Neuronal stem cell (in vitro differentiated cells): Measurements from ENCODE around the gene ZNF653.

Experiments used
- DNase-seq: peaks from one replicate; pipeline ENCODE4 v3.0.0-alpha.2; 2013; ENCODE audit warnings: low spot score
- H2AFZ ChIP-seq: one replicate; pipeline ENCODE4 v1.6.1; 2013; ENCODE audit warnings: mild to moderate bottlenecking, low read length, inconsistent platforms
- H2AK5ac ChIP-seq: 2 replicates; pipeline ENCODE4 v1.6.1; 2013; ENCODE audit warnings: low read depth, mild to moderate bottlenecking, inconsistent platforms, low read length, moderate library complexity, mixed read lengths
- H2BK120ac ChIP-seq: 2 replicates; pipeline ENCODE4 v1.6.1; 2013; ENCODE audit warnings: low read depth, mild to moderate bottlenecking, inconsistent platforms, low read length, moderate library complexity, mixed read lengths
- H2BK12ac ChIP-seq: one replicate; pipeline ENCODE4 v1.6.1; 2013; ENCODE audit warnings: low read length, inconsistent platforms
- H2BK15ac ChIP-seq: 2 replicates; pipeline ENCODE4 v1.6.1; 2013; ENCODE audit warnings: mild to moderate bottlenecking, low read length, inconsistent platforms, mixed read lengths
- H2BK5ac ChIP-seq: one replicate; pipeline ENCODE4 v1.6.1; 2013; ENCODE audit warnings: inconsistent platforms, mild to moderate bottlenecking, low read length, moderate library complexity
- H3K14ac ChIP-seq: one replicate; pipeline ENCODE4 v1.6.1; 2013; ENCODE audit warnings: low read length, inconsistent platforms
- H3K18ac ChIP-seq: 2 replicates; pipeline ENCODE4 v1.6.1; 2013; ENCODE audit warnings: low read length, inconsistent platforms
- H3K23ac ChIP-seq: 2 replicates; pipeline ENCODE4 v1.6.1; 2013; ENCODE audit warnings: low read depth, mild to moderate bottlenecking, mixed read lengths, low read length, inconsistent platforms; ENCODE audit not compliant: poor library complexity
- H3K27ac ChIP-seq: replicated peaks from 3 replicates; pipeline ENCODE4 v1.5.1; 2013; ENCODE audit warnings: low read length, inconsistent platforms
- H3K27me3 ChIP-seq, 3 experiments: 2 replicates each; pipeline ENCODE4 v1.6.1; 2013; ENCODE audit warnings: low read length in 3 of 3, mild to moderate bottlenecking in 2 of 3, inconsistent platforms in 1 of 3, low read depth in 1 of 3, mixed read lengths in 1 of 3, moderate library complexity in 1 of 3; ENCODE audit not compliant: control insufficient read depth in 3 of 3, insufficient read depth in 3 of 3
- H3K36me3 ChIP-seq, 2 donors: replicated peaks in 1 of 2; 2 replicates each; pipeline ENCODE4 v1.6.1; 2013; ENCODE audit warnings: low read length in 2 of 2; ENCODE audit not compliant: control insufficient read depth in 2 of 2, insufficient read depth in 2 of 2
- H3K4ac ChIP-seq: 2 replicates; pipeline ENCODE4 v1.6.1; 2013; ENCODE audit warnings: inconsistent platforms, mild to moderate bottlenecking, low read length, moderate library complexity
- H3K4me1 ChIP-seq, 2 donors: 1 replicate in 1 of 2; 2 replicates in 1 of 2; pipeline ENCODE4 v1.6.1; 2013; ENCODE audit warnings: low read length in 2 of 2, low read depth in 1 of 2; ENCODE audit not compliant: control insufficient read depth in 2 of 2, insufficient read depth in 1 of 2
- H3K4me2 ChIP-seq: one replicate; pipeline ENCODE4 v1.6.1; 2013; ENCODE audit warnings: mild to moderate bottlenecking, low read length, inconsistent platforms; ENCODE audit not compliant: insufficient read depth, poor library complexity, severe bottlenecking
- H3K4me3 ChIP-seq, 2 donors: 2 replicates each; pipeline ENCODE4 v1.5.1; 2013; ENCODE audit warnings: low read length in 2 of 2, mild to moderate bottlenecking in 2 of 2, inconsistent platforms in 1 of 2, moderate library complexity in 1 of 2
- H3K79me1 ChIP-seq: one replicate; pipeline ENCODE4 v1.6.1; 2013; ENCODE audit warnings: low read depth, mild to moderate bottlenecking, inconsistent platforms, low read length, moderate library complexity
- H3K9ac ChIP-seq: one replicate; pipeline ENCODE4 v1.6.1; 2013; ENCODE audit warnings: mild to moderate bottlenecking, low read depth, low read length, inconsistent platforms; ENCODE audit not compliant: poor library complexity
- H3K9me3 ChIP-seq, 2 donors: replicated peaks in 1 of 2; 2 replicates each; pipeline versions ENCODE3 to v1.6.1; 2013; ENCODE audit warnings: low read length in 2 of 2, mild to moderate bottlenecking in 2 of 2, inconsistent platforms in 1 of 2, low read depth in 1 of 2, mixed read lengths in 1 of 2, moderate library complexity in 1 of 2; ENCODE audit not compliant: control insufficient read depth in 2 of 2, insufficient read depth in 1 of 2
- H4K8ac ChIP-seq: one replicate; pipeline ENCODE4 v1.6.1; 2013; ENCODE audit warnings: low read depth, mild to moderate bottlenecking, inconsistent platforms, low read length, moderate library complexity
- H4K91ac ChIP-seq: one replicate; pipeline ENCODE4 v1.6.1; 2013; ENCODE audit warnings: low read length, low read depth, mild to moderate bottlenecking, inconsistent platforms; ENCODE audit not compliant: poor library complexity
- WGBS, 2 donors: extraction: QIAGEN DNeasy Blood & Tissue Kit; methylation state at CpG; one replicate each; pipeline ENCODE4 v1.1.7; 2013; ENCODE audit warnings: missing lambda C conversion rate in 2 of 2, mixed read lengths in 1 of 2; ENCODE audit not compliant: insufficient read length in 2 of 2, insufficient replicate concordance in 1 of 2; ENCODE audit errors: extremely low coverage in 2 of 2; 5-methylcytosine and 5-hydroxymethylcytosine counted together

Gene ZNF653

DNA sequence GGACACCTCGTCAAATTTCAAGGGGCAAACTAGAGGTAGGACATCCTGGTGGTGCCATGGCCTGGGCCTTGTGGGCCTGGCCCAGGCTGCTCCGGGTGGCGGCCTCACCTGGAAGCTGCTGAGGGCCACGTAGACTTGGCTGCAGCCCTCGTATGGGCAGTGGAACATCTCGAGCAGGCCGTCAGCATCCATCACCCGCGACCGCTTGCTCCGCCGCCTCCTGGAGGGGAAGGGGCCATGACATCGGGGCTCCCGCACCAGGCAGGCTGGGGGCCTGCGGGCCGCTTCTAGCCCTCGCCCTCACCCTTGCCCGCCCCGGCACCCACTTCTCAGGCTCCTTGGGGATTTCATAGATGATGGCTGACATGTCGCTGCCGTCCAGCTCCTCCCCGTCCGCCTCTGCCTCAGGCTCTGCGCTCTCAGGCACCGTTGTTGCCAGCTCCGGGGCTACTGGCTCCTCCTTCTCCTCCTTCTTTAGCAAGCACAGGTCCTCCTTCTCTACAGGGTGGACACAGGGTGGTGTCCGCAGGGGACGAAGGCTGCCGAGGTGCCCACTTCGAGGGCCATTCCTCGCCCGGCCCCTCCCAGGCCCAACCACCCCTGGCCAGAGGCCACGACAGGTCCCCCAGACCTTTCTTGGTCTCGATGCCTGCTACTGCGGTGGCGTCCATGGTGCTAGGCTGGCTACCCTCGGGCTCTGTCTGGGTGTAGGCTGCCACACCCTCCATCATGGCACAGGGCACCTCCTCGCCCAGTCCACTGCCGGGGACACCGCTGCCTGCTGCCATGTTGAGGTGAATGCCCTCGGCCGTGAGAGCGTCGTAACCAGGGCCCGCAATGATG is 18.8 kb downstream of the ZNF653 start:
- H2AFZ ChIP-seq: no peak overlapping the region
- peaks cover 0 to 7% (median 0%) of the 10 kb centered on the region in 3 experiments for H3K27me3 ChIP-seq
- no peak overlapping the region for H2BK15ac ChIP-seq
- no peak overlapping the region for H3K23ac ChIP-seq
- no peak overlapping the region for H3K4ac ChIP-seq
- H3K79me1 ChIP-seq: no peaks in the 10 kb centered on the region
- no peak overlapping the region for H3K27ac ChIP-seq
- H2BK5ac ChIP-seq: no peak overlapping the region
- no peak overlapping the region for H4K91ac ChIP-seq
- peak overlapping the region; percentile 57 for H3K9ac ChIP-seq
- no peak overlapping the region for H3K14ac ChIP-seq
- H2AK5ac ChIP-seq: no peak overlapping the region
- no CpG with 5 or more reads among the region's 45 CpGs for WGBS, 2 donors
- H3K4me1 ChIP-seq: no peaks in the 10 kb centered on the region
- H3K36me3 ChIP-seq: peaks cover 5 to 20% of the 10 kb centered on the region in 2 donors
- H4K8ac ChIP-seq: no peak overlapping the region
- H3K9me3 ChIP-seq: no peaks in the 10 kb centered on the region
- H2BK120ac ChIP-seq: no peak overlapping the region
- H3K18ac ChIP-seq: no peak overlapping the region
- no peak overlapping the region for H3K4me2 ChIP-seq
- H3K4me3 ChIP-seq: no peak overlapping the region
- H2BK12ac ChIP-seq: no peak overlapping the region
- no peak for DNase-seq

DNA sequence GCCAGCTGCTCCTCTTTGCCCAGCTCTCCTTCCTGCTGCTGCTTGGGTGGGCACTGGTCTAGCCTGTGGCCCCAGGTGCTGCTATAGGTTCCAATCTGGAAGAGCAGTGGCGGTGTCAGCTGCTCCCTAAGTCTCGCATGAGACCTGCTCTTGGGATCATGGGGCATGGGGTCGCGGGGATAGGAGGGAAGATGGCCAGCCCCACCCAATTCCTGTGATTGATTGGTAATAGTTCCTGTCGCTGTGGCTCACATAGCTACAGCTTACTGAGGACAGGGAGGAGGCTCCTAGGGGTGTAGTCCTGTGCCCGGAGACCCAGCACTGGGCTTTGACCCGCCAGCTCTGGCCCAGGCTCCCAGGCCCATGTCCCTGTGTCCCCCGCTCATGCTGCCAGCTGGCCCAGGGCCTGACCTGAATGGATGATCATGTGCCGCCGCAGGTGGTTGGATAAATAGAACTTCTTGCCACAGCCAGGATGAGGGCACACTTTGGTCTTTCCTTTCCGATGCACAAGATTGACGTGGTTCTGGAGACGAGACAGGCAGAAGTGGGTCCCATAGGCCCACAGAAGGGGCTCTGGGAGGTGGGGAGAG is 20.3 kb downstream of the ZNF653 start:
- Histone ChIP-seq H2BK12ac (no peak overlapping the region), H3K4me3 (no peak overlapping the region), H4K91ac (no peak overlapping the region), H3K27ac (no peak overlapping the region), H2BK15ac (no peak overlapping the region), H2AK5ac (no peak overlapping the region), H3K79me1 (no peaks in the 10 kb centered on the region), H3K9ac (no peak overlapping the region), H3K18ac (peak overlapping the region; percentile 35), H3K14ac (no peak overlapping the region), H2AFZ (no peak overlapping the region), H2BK5ac (no peak overlapping the region), H4K8ac (no peak overlapping the region), H2BK120ac (no peak overlapping the region), H3K4me1 (no peaks in the 10 kb centered on the region), H3K27me3 (peaks cover 0 to 22% (median 11%) of the 10 kb centered on the region in 3 experiments), H3K23ac (no peak overlapping the region), H3K4ac (no peak overlapping the region), H3K36me3 (peaks cover 3 to 11% of the 10 kb centered on the region in 2 donors), H3K9me3 (peaks cover 0 to 4% of the 10 kb centered on the region in 2 donors), H3K4me2 (no peak overlapping the region)
- WGBS, 2 donors: no CpG with 5 or more reads among the region's 13 CpGs
- no peak for DNase-seq

DNA sequence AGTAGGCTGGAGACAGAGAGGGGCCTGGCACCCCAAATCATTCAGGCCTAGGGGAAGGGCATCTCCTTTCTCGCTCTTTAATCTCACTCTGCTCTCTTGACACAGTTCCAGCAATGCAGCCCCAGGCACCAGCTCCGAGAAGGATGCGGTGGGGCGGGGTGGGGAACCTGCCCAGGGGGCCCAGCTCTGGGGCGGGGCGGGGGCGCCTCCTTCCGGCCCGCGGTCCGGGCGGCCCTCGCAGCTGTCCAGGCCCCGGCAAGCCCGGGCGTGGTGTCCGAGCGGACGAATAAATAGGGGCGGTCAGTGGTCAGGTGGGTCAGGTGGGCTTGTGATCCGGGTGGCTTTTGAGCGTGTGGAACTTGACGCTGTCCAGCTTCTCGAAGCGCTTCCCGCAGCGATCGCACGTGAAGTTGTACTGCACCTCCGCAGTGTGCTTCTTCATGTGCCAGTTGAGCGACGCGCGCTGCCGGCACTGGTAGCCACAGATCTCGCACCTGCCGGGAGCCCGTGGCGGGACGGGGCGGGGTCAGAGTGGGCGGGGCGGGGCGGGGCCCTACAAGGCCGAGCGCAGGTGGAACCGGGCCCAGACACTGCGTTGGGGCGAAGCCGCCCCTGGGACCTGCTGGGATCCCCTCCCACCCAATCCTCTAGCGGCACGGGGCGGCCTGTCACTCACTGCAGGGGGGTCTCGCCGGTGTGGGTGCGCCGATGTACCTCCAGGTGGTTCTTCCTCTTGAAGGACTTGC is 22.1 kb downstream of the ZNF653 start:
- peaks cover 0 to 5% of the 10 kb centered on the region in 2 donors for H3K4me1 ChIP-seq
- WGBS, 2 donors: no CpG with 5 or more reads among the region's 57 CpGs

More for the DNA sequence above, 22.1 kb downstream of the ZNF653 start:
- H3K18ac ChIP-seq: peak overlapping the region; percentile 48
- no peak overlapping the region for H2AFZ ChIP-seq
- DNase-seq: no peak
- no peak overlapping the region for H2BK120ac ChIP-seq
- peaks cover 0 to 4% of the 10 kb centered on the region in 2 donors for H3K9me3 ChIP-seq
- peaks cover 0 to 40% (median 16%) of the 10 kb centered on the region in 3 experiments for H3K27me3 ChIP-seq
- no peak overlapping the region for H4K91ac ChIP-seq
- H3K4me3 ChIP-seq: no peak overlapping the region
- H3K36me3 ChIP-seq: peaks cover 3 to 10% of the 10 kb centered on the region in 2 donors
- no peak overlapping the region for H2BK5ac ChIP-seq
- no peak overlapping the region for H2BK12ac ChIP-seq
- H3K79me1 ChIP-seq: no peaks in the 10 kb centered on the region
- peak overlapping the region; percentile 55 for H3K23ac ChIP-seq
- no peak overlapping the region for H3K4me2 ChIP-seq
- no peak overlapping the region for H4K8ac ChIP-seq
- H3K9ac ChIP-seq: no peak overlapping the region
- H3K4ac ChIP-seq: no peak overlapping the region
- no peak overlapping the region for H3K27ac ChIP-seq
- H2BK15ac ChIP-seq: no peak overlapping the region
- no peak overlapping the region for H3K14ac ChIP-seq
- H2AK5ac ChIP-seq: no peak overlapping the region
